OCI-LY3 (cell line): ENCODE results near the gene PRR14.

Source experiments
- EZH2phosphoT487 ChIP-seq: fragments of 200-600 bp; shearing (Covaris generic); IDR thresholded peaks from 2 replicates; pipeline ENCODE4 v1.6.1; 2018; ENCODE audit warnings: antibody characterized with exemption, mixed run types, low read depth
- TF ChIP-seq, protein P1 (sequence below): fragments of 200-600, 300-600 bp; sonication (generic); IDR thresholded peaks from 2 replicates; pipeline ENCODE4 v1.5.1; 2014; ENCODE audit warnings: antibody characterized with exemption, low read length, low read depth

GRCh38 chr16:30666681-30667080, 15.9 kb downstream of the PRR14 start:
- no peak for TF ChIP-seq EZH2phosphoT487
- TF ChIP-seq, protein P1, sequence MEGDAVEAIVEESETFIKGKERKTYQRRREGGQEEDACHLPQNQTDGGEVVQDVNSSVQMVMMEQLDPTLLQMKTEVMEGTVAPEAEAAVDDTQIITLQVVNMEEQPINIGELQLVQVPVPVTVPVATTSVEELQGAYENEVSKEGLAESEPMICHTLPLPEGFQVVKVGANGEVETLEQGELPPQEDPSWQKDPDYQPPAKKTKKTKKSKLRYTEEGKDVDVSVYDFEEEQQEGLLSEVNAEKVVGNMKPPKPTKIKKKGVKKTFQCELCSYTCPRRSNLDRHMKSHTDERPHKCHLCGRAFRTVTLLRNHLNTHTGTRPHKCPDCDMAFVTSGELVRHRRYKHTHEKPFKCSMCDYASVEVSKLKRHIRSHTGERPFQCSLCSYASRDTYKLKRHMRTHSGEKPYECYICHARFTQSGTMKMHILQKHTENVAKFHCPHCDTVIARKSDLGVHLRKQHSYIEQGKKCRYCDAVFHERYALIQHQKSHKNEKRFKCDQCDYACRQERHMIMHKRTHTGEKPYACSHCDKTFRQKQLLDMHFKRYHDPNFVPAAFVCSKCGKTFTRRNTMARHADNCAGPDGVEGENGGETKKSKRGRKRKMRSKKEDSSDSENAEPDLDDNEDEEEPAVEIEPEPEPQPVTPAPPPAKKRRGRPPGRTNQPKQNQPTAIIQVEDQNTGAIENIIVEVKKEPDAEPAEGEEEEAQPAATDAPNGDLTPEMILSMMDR: no peak
